Dermis microvascular lymphatic vessel endothelial cell (primary cell): Measurements from ENCODE around the gene DNAJB14. TPM values are rescaled to one million over a fixed set of nuclear protein-coding genes. Genes with fewer than 3 reads are reported as not detected.
"Not testable (repeated sequence)": the region's sequence is repeated elsewhere in the genome, so short reads cannot be mapped to it uniquely, and the experiment has no call there.

Experiments used
- DNase-seq, 2 donors: peaks; one replicate each; pipeline versions ENCODE4 v3.0.0 to v3.0.0-alpha.2; 2010; ENCODE audit warnings: low read depth in 2 of 2
- total RNA-seq: library from RNA; depleted of rRNA; stranded (reverse); fragments of >200 nt; gene quantifications from 2 replicates; pipeline ENCODE4 v1.2.1, GENCODE V29; 2014

Gene DNAJB14
- 37.4 and 50.8 TPM in 2 replicates for total RNA-seq

- peak; percentile 18 to 82 for DNase-seq
Measured at GRCh38 chr4:99946356-99947189, at the start of gene DNAJB14. Gene DNAJB14, minus strand, starts transcription at chr4:99946618. Its CDS starts 47 bp downstream, at chr4:99946571.

GRCh38 chr4:99991741-99992140, 45.3 kb upstream of the DNAJB14 start:
- no peak for DNase-seq

- DNase-seq = no peak
Measured at GRCh38 chr4:99987681-99988080, 41.3 kb upstream of the DNAJB14 start.

DNA sequence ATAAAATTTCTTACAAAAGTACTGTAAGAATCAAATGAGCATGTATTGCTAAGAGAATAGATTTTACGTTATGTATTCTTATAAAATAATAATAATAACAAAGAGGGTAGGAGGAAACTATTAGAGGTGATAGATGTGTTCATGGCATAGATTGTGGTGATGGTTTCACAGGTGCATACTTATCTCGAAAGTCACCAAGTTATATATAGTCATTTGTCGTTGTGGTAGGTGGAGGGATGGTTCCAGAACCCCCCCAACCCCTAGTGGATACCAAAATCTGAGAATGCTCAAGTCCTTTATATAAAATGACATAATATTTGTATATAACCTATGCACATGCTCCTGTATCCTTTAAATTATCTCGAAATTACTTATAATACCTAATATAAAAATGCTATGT, 40.4 kb upstream of the DNAJB14 start:
- no peak for DNase-seq

DNA sequence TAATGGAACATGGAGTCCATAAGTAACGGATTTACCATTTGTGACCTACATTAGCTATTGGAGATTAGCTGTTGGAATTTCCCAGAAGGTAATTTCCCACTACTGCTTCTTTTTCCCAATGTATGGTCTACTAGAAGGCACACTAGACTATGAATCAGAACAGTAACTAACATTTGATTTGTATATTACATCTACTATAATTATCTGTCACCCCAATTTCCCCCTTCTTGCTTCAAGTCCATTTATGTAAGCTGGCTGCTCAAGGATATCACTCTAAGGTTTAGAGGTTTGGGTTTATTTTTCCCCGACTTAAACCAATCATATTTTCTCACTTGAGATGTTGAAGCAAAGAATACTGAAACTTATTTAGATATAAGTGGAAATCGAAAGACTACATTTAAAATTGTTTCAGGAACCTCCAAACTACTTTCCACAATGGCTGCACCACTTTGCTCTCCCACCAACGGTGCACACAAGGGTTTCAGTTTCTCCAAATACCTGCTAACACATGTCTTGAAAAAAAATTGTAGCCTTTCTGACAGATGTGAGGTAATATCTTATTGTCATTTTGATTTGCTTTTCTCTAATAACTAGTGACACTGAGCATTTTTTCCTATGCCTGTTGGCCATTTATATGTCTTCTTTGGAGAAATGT, 37.0 kb upstream of the DNAJB14 start:
- DNase-seq = no peak

GRCh38 chr4:99979872-99980271, 33.5 kb upstream of the DNAJB14 start:
- DNase-seq = no peak

DNA sequence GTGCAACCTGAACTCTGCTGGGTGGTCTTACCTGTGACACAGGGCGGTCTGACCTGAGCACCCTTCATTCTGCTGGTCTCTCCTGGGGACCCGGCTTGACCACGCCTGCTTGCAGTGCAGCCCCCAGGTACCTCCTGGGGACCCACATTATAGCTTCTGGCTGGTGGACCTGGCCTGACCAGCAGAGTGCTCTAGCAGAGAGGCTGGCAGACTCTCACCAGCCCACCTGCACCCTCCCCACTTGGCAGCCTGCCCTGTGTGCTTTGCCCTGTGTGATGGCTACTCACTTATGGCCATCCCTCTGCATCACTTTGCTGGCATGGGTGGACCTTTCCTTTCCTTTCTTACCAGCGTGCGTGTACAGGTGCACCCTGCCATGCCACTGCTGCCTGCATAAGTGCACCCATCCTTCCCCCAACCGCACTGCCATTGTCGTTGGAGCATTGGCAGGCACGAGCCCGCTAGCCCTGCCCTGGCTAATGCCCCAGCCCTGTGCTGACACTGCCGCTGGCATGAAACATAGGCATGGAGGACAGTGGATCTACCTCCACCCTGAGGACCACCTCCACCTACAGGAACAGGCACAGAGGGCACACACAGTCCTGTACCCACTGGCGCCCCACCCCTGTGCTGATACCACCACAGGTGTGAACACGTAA, 25.2 kb upstream of the DNAJB14 start:
- no peak for DNase-seq

- DNase-seq = no peak
Measured at GRCh38 chr4:99968330-99968729, 21.9 kb upstream of the DNAJB14 start.

- no peak for DNase-seq
Measured at GRCh38 chr4:99966692-99967091, 20.3 kb upstream of the DNAJB14 start.

DNA sequence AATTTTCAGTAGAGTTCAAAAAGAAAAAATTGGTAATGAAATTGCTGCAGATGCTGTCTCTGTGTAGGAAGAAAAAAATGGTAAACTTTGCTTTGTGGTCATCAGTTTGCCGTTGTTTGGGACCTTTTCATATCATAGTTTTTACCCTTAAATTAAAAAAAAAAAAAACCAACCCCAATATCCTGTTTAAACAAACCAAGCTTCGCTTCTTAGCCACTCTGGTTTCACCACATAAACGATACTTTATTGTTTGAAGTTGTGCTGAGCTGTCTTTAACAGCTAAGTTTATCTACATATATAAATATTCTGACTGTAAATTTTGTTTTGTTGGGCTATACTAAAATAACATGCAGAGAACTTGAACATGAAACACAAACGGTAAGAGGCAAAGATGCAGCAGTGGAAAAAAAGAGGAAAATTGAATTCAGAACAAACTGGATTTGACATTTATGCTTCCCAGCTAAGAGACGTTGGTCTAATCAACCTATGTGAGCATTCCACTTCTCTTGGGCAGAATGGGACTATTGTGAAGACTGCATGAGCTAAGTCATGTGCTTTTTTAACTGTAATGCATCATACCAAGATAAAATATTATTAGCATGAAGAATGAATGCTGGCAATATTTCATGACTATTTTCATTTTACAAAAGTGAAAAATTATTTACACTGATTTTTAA, 19.4 kb upstream of the DNAJB14 start:
- DNase-seq = no peak

- no peak for DNase-seq
Measured at GRCh38 chr4:99965173-99965572, 18.8 kb upstream of the DNAJB14 start.

DNA sequence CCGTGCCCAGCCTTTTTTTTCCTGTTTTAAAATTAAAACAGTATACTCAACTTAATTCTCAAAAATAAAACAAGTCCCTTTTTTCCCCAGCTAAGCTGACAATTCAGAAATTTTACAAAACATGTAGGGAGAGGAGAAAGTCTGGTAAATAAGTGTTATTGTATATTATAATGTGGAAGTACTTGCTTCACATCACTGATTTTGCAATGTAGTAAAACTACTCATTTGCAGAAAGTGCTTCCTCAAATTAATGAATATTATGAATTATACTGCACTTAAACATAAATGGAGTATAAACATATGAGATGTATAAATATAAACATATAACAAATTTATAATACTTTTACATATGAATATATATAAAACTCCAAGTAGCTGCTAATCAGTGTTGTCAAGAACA, 15.3 kb upstream of the DNAJB14 start:
- no peak for DNase-seq

- no peak for DNase-seq
Measured at GRCh38 chr4:99960648-99961047, 14.2 kb upstream of the DNAJB14 start.

DNA sequence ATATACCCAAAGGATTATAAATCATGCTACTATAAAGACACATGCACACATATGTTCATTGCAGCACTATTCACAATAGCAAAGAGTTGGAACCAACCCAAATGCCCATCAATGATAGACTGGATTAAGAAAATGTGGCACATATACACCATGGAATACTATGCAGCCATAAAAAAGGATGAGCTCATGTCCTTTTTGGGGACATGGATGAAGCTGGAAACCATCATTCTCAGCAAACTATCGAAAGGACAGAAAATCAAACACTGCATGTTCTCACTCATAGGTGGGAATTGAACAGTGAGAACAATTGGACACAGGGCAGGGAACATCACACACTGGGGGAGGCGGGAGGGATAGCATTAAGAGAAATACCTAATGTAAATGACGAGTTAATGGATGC, 11.8 kb upstream of the DNAJB14 start:
- not testable (repeated sequence) for DNase-seq

DNA sequence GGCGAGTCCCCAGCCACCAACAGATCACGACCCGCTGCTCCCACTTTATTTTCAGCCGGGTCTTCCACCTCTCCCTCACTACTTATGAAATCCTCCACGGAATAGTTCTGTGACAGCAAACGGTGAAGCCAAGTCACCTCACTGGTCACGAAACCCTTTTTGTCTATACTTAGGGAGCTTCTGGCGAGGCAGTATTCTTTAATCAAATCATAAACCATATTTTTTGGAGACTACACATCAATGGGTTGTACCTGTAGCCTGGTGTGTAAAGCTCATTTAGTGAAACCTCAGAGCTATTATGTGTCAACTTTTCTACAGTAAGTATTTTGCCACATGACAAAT, 4.5 kb upstream of the DNAJB14 start:
- DNase-seq = no peak

- DNase-seq = peak; percentile 95 to 99
Measured at GRCh38 chr4:99949999-99950912, 3.8 kb upstream of the DNAJB14 start, which contains the start of gene H2AZ1. Gene H2AZ1, minus strand, starts transcription at chr4:99950275. Its CDS starts 105 bp downstream, at chr4:99950170.

GRCh38 chr4:99949034-99949998, 2.9 kb upstream of the DNAJB14 start:
- DNase-seq = peak; percentile 70 to 93

GRCh38 chr4:99947608-99948007, 1.2 kb upstream of the DNAJB14 start:
- DNase-seq = no peak

GRCh38 chr4:99947190-99947578, 766 bp upstream of the DNAJB14 start:
- no peak for DNase-seq
